Tibial artery (tissue), 4 donors: ENCODE data around the gene HOXA7.

ENCODE experiments used
- DNase-seq, 2 donors: peaks; one replicate each; pipeline ENCODE4 v3.0.0-alpha.2; 2019
- H3K27ac ChIP-seq, 2 donors: fragments of 200-600 bp; sonication (generic) in 1 of 2; 1 replicate in 1 of 2; 2 replicates in 1 of 2; pipeline ENCODE4 v1.5.1; 2018 to 2019; ENCODE audit warnings: mild to moderate bottlenecking in 1 of 2
- H3K27me3 ChIP-seq, 2 donors: fragments of 200-600 bp; sonication (generic) in 1 of 2; one replicate each; pipeline versions ENCODE4 v1.5.1 to v1.6.0; 2016 to 2019
- H3K36me3 ChIP-seq, 3 donors: fragments of 200-600 bp; sonication (generic) in 2 of 3; one replicate each; pipeline ENCODE4 v1.5.1; 2016 to 2019; ENCODE audit warnings: mild to moderate bottlenecking in 2 of 3
- H3K4me1 ChIP-seq, 4 donors: fragments of 200-600 bp; sonication (generic) in 2 of 4; 1 replicate in 3 of 4; 2 replicates in 1 of 4; pipeline ENCODE4 v1.5.1; 2016 to 2019
- H3K4me3 ChIP-seq, 2 donors: fragments of 200-600 bp; sonication (generic) in 1 of 2; 1 replicate in 1 of 2; 2 replicates in 1 of 2; pipeline ENCODE4 v1.5.1; 2018 to 2019; ENCODE audit warnings: mild to moderate bottlenecking in 2 of 2
- H3K9me3 ChIP-seq, 3 donors: fragments of 200-600 bp; sonication (generic) in 1 of 3; one replicate each; pipeline ENCODE4 v1.5.1; 2016 to 2019
- CTCF ChIP-seq, 2 experiments: fragments of 200-600 bp in 1 of 2; fragments of 450-650 bp in 1 of 2; IDR thresholded peaks; one replicate each; pipeline ENCODE4 v1.5.1; 2017 to 2019; ENCODE audit warnings: antibody characterized with exemption in 2 of 2, mild to moderate bottlenecking in 1 of 2, moderate library complexity in 1 of 2
- intact Hi-C: fragments of 100-400 bp; cut with DNase I; formaldehyde crosslinking; loops from one replicate; pipeline ENCODE4 v1.15.0; 2023; ENCODE audit warnings: low total_unique reads

HOXA7 gene

GRCh38 chr7:27176962-27177794, 20.7 kb upstream of the HOXA7 start:
- Histone ChIP-seq H3K4me1 (peaks cover 0 to 39% (median 14%) of the 10 kb centered on the region in 4 donors), H3K4me3 (peak overlapping the region; percentile 19 to 45), H3K36me3 (no peaks in the 10 kb centered on the region), H3K9me3 (no peaks in the 10 kb centered on the region), H3K27me3 (peaks cover 0 to 30% of the 10 kb centered on the region in 2 donors), H3K27ac (peak overlapping the region; percentile 96 to 97)
- no peak for TF ChIP-seq CTCF (IDR thresholded peaks at IDR 0.05)
- peak; percentile 21 to 67 for DNase-seq
- intact Hi-C loops: no loop called here

- Histone ChIP-seq H3K4me3 (peak overlapping the region; percentile 68 to 91), H3K27ac (peak overlapping the region; percentile 96 to 97), H3K27me3 (peaks cover 0 to 23% of the 10 kb centered on the region in 2 donors), H3K36me3 (no peaks in the 10 kb centered on the region), H3K9me3 (no peaks in the 10 kb centered on the region), H3K4me1 (peaks cover 0 to 39% (median 14%) of the 10 kb centered on the region in 4 donors)
- TF ChIP-seq CTCF (IDR thresholded peaks at IDR 0.05): no peak
- peak in 1 of 2 donors; percentile 21 for DNase-seq
- intact Hi-C loops: no loop called here
Observed at GRCh38 chr7:27176524-27176845, 20.0 kb upstream of the HOXA7 start.

DNA sequence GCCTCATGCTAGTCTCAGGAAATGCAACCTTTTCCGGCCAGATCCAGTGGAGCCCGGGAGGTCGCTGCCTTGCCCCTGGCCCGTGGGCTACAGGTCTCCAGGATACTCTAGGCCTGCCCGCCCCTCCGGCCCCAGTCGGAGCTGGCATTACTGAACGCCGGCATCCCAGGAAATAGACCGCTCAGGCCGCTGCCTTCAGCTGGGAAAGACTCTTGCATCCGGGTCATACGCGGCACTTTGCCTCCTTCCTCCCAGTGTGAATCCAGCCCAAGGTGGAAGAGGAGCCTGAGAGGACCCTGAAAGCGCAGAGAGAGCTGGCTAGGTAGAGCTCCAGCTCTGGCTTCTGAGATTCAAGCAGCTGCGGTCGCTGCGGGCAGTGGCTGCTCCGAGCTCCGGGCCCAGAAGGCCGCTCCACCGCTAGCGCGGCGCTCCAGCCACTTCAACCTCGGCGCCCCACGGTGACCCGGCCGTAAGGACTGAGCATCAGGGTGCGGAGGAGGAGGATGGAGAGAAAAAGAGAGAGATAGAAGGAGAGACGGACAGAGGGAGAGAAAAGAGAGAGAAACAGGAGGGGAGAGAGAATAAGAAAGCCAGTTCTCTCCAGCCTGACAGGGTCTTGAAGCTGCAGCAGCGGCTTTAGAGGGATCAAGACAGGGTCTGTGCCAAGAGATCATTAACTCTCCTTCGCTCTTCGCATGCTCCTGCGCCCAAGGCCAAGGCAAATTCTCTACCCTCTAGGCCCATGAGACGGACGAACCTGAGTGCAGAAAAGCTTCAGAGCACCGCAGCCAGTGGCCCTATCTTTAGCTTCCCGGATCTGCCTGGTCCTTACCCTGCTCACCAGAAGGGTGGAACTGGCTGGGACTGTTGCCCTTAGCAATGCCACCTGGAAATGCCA, 19.4 kb upstream of the HOXA7 start:
- H3K27ac ChIP-seq: peak overlapping the region; percentile 96 to 97
- peak overlapping the region; percentile 68 to 91 for H3K4me3 ChIP-seq
- no peaks in the 10 kb centered on the region for H3K9me3 ChIP-seq
- peak; percentile 22 to 67 for DNase-seq
- intact Hi-C loops: no loop called here
- H3K27me3 ChIP-seq: peaks cover 0 to 17% of the 10 kb centered on the region in 2 donors
- no peak for TF ChIP-seq CTCF (IDR thresholded peaks at IDR 0.05)
- H3K4me1 ChIP-seq: peaks cover 0 to 39% (median 14%) of the 10 kb centered on the region in 4 donors
- no peaks in the 10 kb centered on the region for H3K36me3 ChIP-seq

DNA sequence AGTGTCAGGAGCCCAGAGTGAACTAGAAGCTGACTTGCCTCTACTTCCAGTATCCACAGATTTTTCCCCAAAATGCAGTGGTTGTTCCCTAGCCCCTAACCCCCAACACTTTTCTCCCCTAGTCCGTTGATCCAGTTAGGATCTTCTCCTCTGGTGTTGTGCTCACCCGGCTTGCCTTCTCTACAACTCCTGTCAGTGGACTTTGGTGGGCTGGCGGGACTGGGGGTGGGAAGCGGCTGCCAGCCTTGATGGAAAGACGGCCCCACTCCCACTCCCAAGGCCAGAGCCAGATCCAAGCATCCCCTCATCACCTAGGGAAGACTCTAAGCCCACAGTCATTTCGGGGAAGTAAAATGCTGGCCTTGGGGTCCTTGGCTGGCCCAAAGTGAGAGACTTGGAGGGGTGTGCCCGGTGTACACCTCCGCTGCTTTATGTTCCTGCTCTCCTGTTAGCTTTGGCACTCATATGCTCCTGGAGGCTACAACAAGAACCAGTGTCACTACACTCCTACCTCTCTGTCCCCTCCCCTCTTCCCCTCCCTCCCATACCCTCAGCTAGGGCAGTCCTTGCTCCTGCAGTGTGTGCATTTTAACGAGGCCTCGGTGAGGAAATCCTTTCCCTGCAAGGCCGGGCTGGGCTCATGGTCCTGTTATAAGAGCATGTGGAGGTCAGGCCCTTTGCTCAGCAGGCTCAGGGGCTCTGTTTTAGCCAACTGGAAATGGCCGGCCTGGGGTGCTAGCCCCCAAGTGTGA, 18.6 kb upstream of the HOXA7 start:
- H3K27me3 ChIP-seq: peaks cover 0 to 9% of the 10 kb centered on the region in 2 donors
- peaks cover 0 to 37% (median 14%) of the 10 kb centered on the region in 4 donors for H3K4me1 ChIP-seq
- DNase-seq: peak; percentile 37 to 76
- intact Hi-C loops: loop anchor here (5.0 kb wide), 1 partner anchor 978 kb away; no protein-coding TSS in a partner anchor
- no peaks in the 10 kb centered on the region for H3K36me3 ChIP-seq
- peak overlapping the region; percentile 96 to 97 for H3K27ac ChIP-seq
- peak overlapping the region; percentile 68 to 91 for H3K4me3 ChIP-seq
- TF ChIP-seq CTCF (IDR thresholded peaks at IDR 0.05): no peak
- H3K9me3 ChIP-seq: no peaks in the 10 kb centered on the region
